Neutrophil (primary cell): Measurements from ENCODE around the gene PLXNA2.

Source experiments
- H3K27ac ChIP-seq: fragments of 200-600 bp; sonication (generic); 2 replicates; pipeline ENCODE4 v1.5.1; 2016; ENCODE audit warnings: mild to moderate bottlenecking, moderate library complexity
- H3K27me3 ChIP-seq: fragments of 200-600 bp; sonication (generic); 2 replicates; pipeline ENCODE4 v1.6.0; 2016; ENCODE audit warnings: mild to moderate bottlenecking
- H3K36me3 ChIP-seq: fragments of 200-600 bp; sonication (generic); 2 replicates; pipeline ENCODE4 v1.5.1; 2017
- H3K4me1 ChIP-seq, 2 experiments: fragments of 200-600 bp in 1 of 2; sonication (generic) in 1 of 2; 1 replicate in 1 of 2; 2 replicates in 1 of 2; pipeline versions ENCODE4 v1.5.1 to v1.6.1; 2013 to 2016; ENCODE audit warnings: low read depth in 1 of 2, low read length in 1 of 2, mild to moderate bottlenecking in 1 of 2, moderate library complexity in 1 of 2; ENCODE audit not compliant: control insufficient read depth in 1 of 2, insufficient read depth in 1 of 2
- H3K4me3 ChIP-seq, 2 experiments: fragments of 200-600 bp in 1 of 2; sonication (generic) in 1 of 2; 1 replicate in 1 of 2; 2 replicates in 1 of 2; pipeline ENCODE4 v1.5.1; 2013 to 2016; ENCODE audit warnings: low read depth in 1 of 2, low read length in 1 of 2, mild to moderate bottlenecking in 1 of 2, moderate library complexity in 1 of 2
- H3K9me3 ChIP-seq: fragments of 200-600 bp; sonication (generic); 2 replicates; pipeline ENCODE4 v1.5.1; 2016
- TF ChIP-seq, protein P1 (sequence below): fragments of 200-600 bp; sonication (generic); IDR thresholded peaks from 2 replicates; pipeline ENCODE4 v1.5.1; 2016; ENCODE audit warnings: antibody characterized with exemption

PLXNA2 gene

DNA sequence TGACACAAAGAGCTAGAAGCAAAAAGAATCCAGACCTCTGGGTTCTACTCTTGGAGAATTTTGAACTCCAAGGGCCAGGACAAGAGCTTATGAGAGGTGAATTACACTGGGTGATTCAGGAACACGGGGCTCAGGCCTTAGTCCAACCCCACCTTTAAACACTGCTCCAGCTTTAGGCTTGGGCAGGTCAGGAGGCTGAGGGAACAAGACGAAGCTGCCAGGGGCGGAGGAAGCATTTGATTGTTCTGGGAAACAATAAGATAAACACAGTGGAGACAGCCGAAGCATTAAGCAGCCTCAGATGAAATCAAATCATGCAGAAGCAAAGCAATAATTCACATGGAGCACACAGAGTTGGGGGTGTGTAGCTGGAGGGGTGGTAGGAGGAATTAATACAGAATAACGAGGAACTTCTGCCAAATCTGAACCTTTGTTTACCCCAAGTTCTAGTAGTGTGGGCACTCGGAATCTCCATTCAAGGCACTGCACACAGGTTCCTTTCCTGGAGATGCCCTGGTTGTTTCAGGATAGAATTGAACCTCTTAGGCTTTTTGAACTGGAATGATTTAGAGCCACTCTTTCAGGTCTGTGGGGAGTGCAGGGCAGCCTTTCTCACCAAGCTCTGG, 93.2 kb downstream of the PLXNA2 start:
- TF ChIP-seq, protein P1, sequence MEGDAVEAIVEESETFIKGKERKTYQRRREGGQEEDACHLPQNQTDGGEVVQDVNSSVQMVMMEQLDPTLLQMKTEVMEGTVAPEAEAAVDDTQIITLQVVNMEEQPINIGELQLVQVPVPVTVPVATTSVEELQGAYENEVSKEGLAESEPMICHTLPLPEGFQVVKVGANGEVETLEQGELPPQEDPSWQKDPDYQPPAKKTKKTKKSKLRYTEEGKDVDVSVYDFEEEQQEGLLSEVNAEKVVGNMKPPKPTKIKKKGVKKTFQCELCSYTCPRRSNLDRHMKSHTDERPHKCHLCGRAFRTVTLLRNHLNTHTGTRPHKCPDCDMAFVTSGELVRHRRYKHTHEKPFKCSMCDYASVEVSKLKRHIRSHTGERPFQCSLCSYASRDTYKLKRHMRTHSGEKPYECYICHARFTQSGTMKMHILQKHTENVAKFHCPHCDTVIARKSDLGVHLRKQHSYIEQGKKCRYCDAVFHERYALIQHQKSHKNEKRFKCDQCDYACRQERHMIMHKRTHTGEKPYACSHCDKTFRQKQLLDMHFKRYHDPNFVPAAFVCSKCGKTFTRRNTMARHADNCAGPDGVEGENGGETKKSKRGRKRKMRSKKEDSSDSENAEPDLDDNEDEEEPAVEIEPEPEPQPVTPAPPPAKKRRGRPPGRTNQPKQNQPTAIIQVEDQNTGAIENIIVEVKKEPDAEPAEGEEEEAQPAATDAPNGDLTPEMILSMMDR = no peak
- Histone ChIP-seq H3K9me3 (no peaks in the 10 kb centered on the region), H3K27ac (no peak overlapping the region), H3K4me3 (no peak overlapping the region), H3K27me3 (peaks cover 9% of the 10 kb centered on the region), H3K36me3 (no peaks in the 10 kb centered on the region), H3K4me1 (no peaks in the 10 kb centered on the region)

DNA sequence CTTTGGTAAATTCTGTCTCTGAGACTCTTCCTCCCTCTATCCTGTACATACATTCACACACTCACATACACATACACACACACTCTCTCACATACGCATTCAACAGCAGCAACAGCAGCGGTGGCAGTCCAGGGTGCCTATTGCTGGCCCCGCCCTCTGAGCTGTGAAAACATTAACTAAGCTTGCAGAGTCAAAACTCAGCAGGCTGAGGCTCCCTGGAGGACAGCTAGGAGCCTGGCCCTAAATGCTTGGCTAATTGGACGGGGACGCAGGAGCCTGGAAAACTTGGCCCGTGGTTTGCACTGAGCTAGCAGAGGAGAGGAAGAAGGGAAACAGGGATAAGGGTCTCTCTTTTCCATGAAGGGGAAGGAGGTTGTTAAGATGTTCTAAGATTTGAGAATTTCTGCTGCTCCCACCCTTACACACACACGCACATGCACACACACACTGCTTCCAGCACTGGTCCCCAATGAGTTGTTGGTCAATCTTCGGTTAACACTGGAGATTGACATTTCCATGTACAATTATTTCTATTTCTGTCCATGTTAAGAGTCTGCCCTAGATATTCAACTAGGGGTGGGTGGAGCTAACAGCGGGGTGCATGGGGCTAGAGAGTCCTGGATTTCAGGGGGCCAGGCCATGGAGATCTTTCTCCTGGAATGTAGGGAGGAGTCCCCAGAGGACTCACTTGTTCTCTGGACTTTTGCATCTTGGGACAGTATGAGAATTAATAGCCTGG, 94.2 kb downstream of the PLXNA2 start:
- Histone ChIP-seq H3K4me1 (no peaks in the 10 kb centered on the region), H3K27ac (no peak overlapping the region), H3K27me3 (peaks cover 9% of the 10 kb centered on the region), H3K4me3 (no peak overlapping the region), H3K9me3 (no peaks in the 10 kb centered on the region), H3K36me3 (no peaks in the 10 kb centered on the region)
- TF ChIP-seq, protein P1 = no peak

DNA sequence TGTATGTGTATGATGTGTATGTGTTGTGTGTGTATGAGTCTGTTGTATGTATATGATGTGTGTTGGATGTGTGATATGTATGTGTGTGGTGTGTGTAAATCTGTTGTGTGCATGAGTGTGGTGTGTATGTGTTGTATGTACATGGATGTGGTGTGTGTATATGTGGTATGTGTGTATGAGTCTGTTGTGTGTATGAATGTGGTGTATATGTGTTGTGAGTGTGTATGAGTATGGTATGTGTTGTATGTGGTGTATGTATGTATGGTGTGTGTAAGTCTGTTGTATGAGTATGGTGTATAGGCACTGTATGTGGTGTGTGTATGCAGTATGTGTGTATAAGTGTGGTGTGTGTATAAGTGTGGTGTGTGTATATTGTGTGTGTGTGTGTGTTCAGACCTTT, 95.0 kb downstream of the PLXNA2 start:
- no peaks in the 10 kb centered on the region for H3K36me3 ChIP-seq
- H3K9me3 ChIP-seq = no peaks in the 10 kb centered on the region
- peaks cover 9% of the 10 kb centered on the region for H3K27me3 ChIP-seq
- H3K27ac ChIP-seq = no peak overlapping the region
- TF ChIP-seq, protein P1 = no peak
- H3K4me3 ChIP-seq = no peak overlapping the region
- no peaks in the 10 kb centered on the region for H3K4me1 ChIP-seq

DNA sequence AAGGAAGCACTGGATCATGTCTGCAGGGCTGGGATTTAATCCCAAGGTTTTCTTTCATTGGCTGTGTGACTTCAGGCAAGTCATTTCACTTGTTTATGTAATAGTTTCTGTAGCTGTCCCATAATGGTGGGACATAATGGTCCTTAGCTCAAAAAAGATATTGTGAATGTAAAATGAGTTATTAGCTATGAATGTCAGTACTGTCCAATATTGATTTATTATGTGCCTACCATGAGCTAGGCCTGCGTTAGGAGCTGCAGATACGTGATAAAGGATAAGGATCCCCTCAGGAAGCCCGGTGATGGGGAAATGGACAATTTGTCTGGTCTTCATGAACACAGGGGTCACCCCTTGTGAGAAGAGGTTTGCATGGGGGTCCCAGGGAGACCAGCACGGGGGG, 95.8 kb downstream of the PLXNA2 start:
- no peaks in the 10 kb centered on the region for H3K36me3 ChIP-seq
- TF ChIP-seq, protein P1 = no peak

DNA sequence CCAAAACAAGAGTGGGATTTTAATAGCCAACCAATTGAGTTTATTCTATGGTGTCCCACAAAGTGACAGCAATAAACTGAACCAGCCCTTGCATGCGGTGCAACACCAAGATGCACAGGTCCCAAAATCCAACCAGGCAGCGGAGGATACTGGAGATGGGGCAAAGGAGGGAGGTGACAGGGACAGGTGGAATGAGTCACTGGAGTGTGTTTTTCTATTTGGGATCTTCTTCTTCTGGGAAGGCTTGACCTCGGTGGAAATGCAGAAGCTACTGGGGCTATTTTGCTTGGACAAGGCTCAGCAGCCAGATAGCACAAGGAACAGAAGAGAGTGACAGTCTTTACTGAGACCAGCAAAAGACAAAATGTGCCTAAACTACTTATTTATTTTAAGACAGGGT, 97.5 kb downstream of the PLXNA2 start:
- H3K4me3 ChIP-seq = no peak overlapping the region
- TF ChIP-seq, protein P1 = no peak
- no peaks in the 10 kb centered on the region for H3K36me3 ChIP-seq

More for the DNA sequence above, 95.8 kb downstream of the PLXNA2 start:
- Histone ChIP-seq H3K9me3 (no peaks in the 10 kb centered on the region), H3K27ac (no peak overlapping the region), H3K4me3 (no peak overlapping the region), H3K27me3 (peaks cover 9% of the 10 kb centered on the region), H3K4me1 (no peaks in the 10 kb centered on the region)

More for the DNA sequence above, 97.5 kb downstream of the PLXNA2 start:
- peaks cover 5% of the 10 kb centered on the region for H3K27me3 ChIP-seq
- no peaks in the 10 kb centered on the region for H3K9me3 ChIP-seq
- H3K4me1 ChIP-seq = no peaks in the 10 kb centered on the region
- H3K27ac ChIP-seq = no peak overlapping the region
